GM21825 (cell line): ENCODE measurements around the gene ZNF865.

ENCODE experiments used
- ATAC-seq: cut with Tn5 transposase; IDR thresholded peaks from one replicate; pipeline ENCODE4 v1.9.1; 2021; ENCODE audit warnings: mild to moderate bottlenecking, moderate library complexity; ENCODE audit not compliant: unreplicated experiment

ZNF865 gene

GRCh38 chr19:55622242-55622969 lies 17.0 kb downstream of the ZNF865 start:
- ATAC-seq = no peak

DNA sequence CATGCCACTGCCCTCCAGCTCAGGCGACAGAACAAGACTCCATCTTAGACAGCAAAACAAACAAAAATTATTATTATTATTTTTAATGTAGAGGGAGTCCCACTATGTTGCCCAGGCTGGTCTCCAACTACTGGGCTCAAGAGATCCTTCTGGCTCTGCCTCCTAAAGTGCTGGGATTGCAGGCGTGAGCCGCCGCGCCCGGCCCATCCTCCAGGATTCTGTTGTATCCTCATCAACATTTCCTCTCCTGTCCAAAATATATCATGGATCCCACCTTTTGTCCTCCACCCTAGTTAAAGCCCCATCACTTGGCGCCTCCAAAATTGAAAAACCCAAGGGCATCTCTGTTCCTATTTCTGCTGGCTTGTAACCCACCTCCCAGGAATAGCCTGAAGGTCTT lies 17.7 kb downstream of the ZNF865 start:
- ATAC-seq = no peak

GRCh38 chr19:55623561-55623960 lies 18.1 kb downstream of the ZNF865 start:
- ATAC-seq = no peak

- peak; percentile 49 for ATAC-seq
Observed at GRCh38 chr19:55624109-55625003, 18.9 kb downstream of the ZNF865 start, which contains the start of gene ZNF784. ZNF784 (minus strand) TSS chr19:55624566; CDS start chr19:55624561, 5 bp downstream.

DNA sequence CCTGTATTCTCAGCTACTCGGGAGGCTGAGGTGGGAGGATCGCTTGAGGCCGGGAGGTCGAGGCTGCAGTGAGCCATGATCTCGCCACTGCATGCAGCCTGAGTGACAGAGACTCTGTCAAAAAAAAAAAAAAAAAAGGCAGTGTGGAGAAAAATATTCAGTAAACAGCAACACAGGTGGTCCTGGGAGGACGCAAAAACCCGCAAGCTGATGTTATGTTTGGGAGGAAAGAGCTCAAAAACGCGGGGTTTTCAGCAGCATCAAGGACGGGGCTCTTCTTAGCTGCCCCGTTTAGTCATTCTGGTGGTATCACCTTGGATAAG lies 19.5 kb downstream of the ZNF865 start:
- no peak for ATAC-seq

DNA sequence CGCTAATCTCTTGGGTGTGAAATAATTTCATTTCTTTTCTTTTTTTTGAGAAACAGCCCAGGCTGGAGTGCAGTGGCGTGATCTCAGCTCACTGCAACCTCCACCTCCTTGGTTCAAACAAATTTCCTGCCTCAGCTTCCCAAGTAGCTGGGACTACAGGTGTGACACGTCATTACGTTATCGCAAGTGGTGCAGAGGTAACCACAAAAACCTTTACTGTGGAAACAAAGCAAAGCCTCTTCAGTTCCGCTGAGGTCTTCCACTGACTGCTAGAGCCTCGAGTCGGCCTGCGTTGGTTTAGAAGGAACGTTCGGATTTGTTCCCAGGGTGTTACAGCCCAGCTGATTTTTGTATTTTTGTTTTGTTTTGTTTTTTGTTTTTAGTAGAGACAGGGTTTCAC lies 20.9 kb downstream of the ZNF865 start:
- ATAC-seq = no peak

DNA sequence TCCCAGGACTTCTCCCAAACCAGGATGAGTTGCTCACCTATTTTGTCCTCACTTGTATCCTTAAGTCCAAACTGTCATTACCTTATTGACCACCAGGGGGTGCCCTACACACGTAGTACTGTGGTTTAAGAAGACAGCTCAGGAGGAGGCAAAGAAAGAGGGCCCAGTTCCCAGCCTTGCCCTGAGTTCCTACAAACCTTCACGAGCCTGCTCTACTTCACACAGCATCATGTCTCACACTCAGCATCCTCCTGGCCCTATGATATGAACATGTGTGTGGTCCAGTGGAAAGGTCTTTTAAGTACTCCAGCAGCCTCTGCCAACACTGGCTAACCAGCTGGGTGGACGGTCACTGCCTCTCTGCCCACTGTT lies 27.0 kb downstream of the ZNF865 start:
- no peak for ATAC-seq

GRCh38 chr19:55633861-55634260 lies 28.4 kb downstream of the ZNF865 start:
- ATAC-seq = no peak

DNA sequence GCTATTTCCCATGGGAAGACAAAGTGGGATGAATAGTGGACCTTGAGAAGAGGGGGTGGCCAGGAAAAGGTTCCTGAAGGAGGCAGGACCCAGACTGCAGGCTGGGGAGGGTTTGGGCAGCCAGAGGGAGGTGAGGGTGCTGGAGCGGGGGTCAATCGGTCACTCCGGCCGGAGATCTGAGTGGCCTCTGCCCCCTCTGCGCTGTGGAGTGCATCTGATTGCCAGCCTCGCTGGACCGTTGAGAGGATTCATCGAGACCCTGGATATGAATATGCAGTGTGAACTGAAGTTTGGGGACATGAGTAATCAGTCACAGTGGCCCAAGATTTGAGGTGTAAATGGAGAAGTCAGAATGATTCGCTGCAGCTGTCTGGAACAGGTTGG lies 29.9 kb downstream of the ZNF865 start:
- ATAC-seq = no peak

GRCh38 chr19:55635856-55636440 lies 30.5 kb downstream of the ZNF865 start:
- ATAC-seq = no peak

GRCh38 chr19:55636723-55637122 lies 31.3 kb downstream of the ZNF865 start:
- no peak for ATAC-seq

- ATAC-seq = no peak
Observed at GRCh38 chr19:55637534-55637933, 32.1 kb downstream of the ZNF865 start.

DNA sequence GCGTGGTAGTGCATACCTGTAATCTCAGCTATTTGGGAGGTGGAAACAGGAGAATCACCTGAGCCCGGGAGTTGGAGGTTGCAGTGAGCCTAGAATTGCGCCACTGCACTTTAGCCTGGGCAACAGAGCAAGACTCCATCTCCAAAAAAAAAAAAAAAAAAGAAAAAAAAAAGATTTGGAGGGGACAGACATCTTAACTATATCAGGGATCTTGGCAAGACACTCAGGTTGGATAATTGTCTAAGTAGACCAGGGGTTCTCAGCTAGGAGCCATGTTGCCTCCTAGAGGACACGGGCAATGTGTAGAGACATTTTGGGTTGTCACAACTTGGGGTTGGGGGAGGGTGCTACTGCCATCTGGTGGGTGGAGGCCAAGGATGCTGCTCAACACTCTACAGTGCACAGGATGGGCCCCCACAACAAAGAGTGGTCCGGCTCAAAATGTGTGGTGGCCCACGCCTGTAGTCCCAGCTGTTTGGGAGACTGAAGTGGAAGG lies 33.5 kb downstream of the ZNF865 start:
- ATAC-seq = no peak

DNA sequence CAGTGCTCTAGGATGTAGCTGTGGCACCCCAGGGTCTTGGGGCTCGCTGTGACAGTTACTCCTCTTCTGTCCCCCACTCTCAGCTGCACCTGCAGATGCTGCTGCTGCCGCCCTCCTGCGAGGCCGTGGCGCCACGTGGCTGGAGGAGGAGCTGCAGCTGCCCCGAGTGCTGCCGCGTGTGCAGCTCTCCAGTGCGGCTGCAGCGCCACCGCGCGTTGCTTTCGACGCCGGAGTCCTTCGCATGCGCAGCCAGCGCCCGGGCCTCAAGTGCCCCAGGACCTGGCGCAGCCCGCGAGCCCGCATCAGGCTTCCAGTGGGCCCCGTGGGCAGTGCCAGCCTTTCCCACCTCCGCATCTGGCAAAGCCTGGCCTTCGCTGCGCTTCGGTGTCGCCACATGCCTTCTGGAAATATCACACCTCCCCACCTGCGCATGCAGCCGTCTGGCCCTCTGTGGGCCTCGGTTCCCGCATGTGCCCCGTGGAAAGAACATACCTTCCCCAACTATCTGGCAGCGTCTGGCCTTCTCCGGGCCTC lies 34.7 kb downstream of the ZNF865 start:
- no peak for ATAC-seq

DNA sequence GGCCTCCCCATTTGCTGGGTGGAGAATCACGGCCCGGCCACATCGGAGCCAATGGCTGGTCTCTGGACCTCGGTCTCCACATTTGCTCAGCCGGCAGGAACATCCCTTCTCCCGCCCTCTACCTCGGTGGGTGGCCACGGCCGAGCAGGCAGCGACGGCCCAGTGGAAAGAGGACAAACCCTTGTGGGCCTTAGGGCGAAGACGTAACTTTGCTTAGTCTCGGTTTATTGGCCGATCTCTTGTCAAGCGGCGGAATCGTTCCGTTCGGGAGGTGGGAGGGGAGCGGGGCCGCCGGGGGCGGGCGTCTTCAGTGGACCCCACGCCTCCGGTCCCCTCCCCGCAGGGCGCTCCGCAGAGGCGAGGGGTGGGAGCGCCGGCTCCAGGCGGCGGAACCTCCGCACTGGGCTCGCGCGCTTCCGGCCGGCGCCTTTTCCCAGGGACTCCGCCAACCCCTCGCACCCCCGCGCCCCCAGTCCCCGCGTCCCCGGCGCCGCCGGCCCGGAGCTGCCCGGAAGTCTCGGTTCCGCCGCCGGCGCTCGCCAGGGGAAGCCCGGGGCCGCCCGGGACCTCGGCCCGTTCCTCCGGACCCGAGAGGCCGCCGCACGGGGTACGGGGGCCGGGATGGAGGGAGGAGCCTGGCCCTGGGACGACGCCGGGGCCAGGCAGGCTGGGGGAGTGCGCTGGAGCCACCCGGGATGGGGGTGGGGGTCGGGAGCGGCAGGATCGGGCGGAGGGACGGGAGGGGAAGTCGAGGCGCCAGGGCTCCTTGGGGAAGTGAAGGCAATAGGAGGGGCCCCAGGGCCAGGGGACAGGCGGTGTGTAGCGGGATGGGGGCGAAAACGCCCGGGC lies 35.4 kb downstream of the ZNF865 start, which contains the start of gene ZNF580:
Gene ZNF580 (plus strand): TSS at position 426 of the 849 bp plus-strand sequence. CDS start 1,507 bp downstream, outside the sequence.
- peak; percentile 39 for ATAC-seq

DNA sequence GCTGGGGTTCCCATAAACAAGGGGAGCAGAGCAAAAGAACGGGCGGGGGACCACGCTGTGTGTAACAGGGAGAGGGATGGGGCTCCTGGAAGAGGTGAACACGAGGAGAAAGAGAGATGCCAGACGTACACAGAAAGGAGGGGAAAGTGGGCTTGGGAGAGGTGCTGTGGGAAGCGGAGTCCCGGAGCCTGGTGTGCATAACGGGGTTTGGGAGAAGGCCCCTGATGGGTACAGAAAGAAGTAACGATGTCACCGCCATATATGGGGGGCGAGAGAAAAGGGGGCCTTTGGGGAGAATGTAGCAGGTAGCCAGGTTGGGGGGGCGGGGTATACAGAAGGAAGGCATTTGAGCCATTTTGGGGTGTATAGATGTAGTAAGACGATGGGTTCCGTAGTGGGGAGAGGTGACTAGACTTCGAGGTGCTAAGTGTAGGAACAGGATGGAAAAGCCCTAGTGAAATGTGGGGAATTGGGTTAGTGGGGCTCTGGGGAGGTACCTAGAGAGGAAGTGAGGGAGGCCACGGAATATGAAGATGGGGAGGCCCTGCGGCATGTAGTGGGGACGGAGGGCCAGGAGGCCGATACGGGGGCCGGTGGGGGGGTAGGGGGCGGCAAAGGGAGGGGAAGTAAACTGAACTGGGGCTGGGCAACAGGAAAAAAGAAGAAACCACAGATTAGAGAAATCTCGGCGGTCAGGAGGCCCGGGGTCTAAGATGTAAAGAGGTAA lies 36.1 kb downstream of the ZNF865 start:
- no peak for ATAC-seq

- ATAC-seq = no peak
Observed at GRCh38 chr19:55642153-55643002, 36.9 kb downstream of the ZNF865 start.

DNA sequence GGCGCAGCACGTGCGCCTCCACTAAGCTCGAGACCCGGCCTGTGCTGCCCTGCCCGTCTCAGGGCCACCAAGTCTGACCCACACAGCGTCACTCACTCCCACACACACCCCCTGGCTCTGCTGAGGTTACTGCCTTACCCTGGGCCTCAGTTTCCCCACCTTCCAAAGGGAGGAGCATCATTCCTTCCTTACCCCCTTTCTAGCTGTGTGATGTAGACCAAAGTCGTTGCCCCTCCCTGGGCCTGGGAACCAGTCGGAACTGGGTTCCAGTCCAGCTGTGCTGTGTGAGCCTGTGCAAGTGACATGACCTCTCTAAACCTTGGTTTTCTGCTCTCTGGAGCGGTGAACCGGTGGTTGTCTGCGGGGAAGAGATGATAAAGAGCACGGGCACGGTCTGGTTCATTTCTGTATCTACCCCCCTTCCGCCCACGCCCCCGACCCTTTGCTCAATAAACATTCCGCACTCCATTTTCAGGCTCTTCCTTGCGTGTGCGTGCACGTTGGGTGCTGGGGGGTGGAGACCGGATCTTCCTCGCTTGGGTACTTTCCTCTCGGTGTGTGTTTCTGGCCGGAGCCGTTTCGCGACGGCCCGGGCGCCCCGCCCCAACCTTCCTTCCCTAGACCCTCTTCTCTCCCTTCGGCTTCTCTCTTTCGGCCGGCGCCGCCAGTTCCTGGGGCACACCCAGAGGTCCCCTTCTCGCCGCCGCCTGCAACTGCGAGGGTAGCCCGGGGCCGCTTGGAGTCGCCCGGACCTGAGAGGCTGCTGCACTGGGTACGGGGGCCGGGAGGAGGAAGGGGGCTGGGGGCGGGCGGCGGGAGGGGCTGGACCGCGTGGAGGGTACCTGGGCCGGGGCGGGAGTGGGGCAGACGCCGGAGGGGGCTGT lies 37.8 kb downstream of the ZNF865 start, which contains the start of gene ZNF581:
Gene ZNF581 (plus strand): TSS at position 647 of the 884 bp plus-strand sequence. CDS start 923 bp downstream, outside the sequence.
- ATAC-seq = no peak
